Ascending aorta (tissue), 2 donors: ENCODE measurements around the gene DTNB. TPM values are rescaled to one million over a fixed set of nuclear protein-coding genes. Genes with fewer than 3 reads are reported as not detected.

Experiments
- DNase-seq, 2 donors: peaks; one replicate each; pipeline ENCODE4 v3.0.0-alpha.2; 2019; ENCODE audit warnings: low spot score in 2 of 2
- H3K27ac ChIP-seq, 2 donors: fragments of 200-600 bp; sonication (generic); one replicate each; pipeline ENCODE4 v1.5.1; 2016 to 2017; ENCODE audit warnings: mild to moderate bottlenecking in 1 of 2
- H3K27me3 ChIP-seq: fragments of 200-600 bp; sonication (generic); one replicate; pipeline ENCODE4 v1.5.1; 2017
- H3K36me3 ChIP-seq, 2 donors: fragments of 200-600 bp; sonication (generic); one replicate each; pipeline ENCODE4 v1.5.1; 2016
- H3K4me1 ChIP-seq, 2 donors: fragments of 200-600 bp; sonication (generic); one replicate each; pipeline ENCODE4 v1.5.1; 2016 to 2017; ENCODE audit warnings: mild to moderate bottlenecking in 1 of 2
- H3K4me3 ChIP-seq, 2 donors: fragments of 200-600 bp; sonication (generic); one replicate each; pipeline ENCODE4 v1.5.1; 2016 to 2017; ENCODE audit warnings: mild to moderate bottlenecking in 1 of 2
- H3K9me3 ChIP-seq, 2 donors: fragments of 200-600 bp; sonication (generic); one replicate each; pipeline ENCODE4 v1.5.1; 2016
- intact Hi-C: fragments of 100-400 bp; cut with DNase I; formaldehyde crosslinking; loops from one replicate; pipeline ENCODE4 v1.15.1; 2023
- total RNA-seq: library from RNA; depleted of rRNA; stranded (reverse); fragments of >200 nt; gene quantifications from one replicate; pipeline ENCODE4 v1.1.0, GENCODE V29; 2016
- TF ChIP-seq, protein P1 (sequence below), 3 experiments: fragments of 200-600 bp in 2 of 3; fragments of 450-650 bp in 1 of 3; sonication (generic) in 2 of 3; IDR thresholded peaks; one replicate each; pipeline ENCODE4 v1.5.1; 2016 to 2019; ENCODE audit warnings: antibody characterized with exemption in 3 of 3, mild to moderate bottlenecking in 1 of 3, moderate library complexity in 1 of 3

The DTNB gene
- total RNA-seq, 1 donor from 2014 or later = 22.7 TPM

GRCh38 chr2:25437881-25438662 is 235.3 kb downstream of the DTNB start:
- Histone ChIP-seq H3K4me1 (no peaks in the 10 kb centered on the region), H3K27me3 (no peaks in the 10 kb centered on the region), H3K4me3 (no peak overlapping the region), H3K9me3 (no peaks in the 10 kb centered on the region), H3K36me3 (no peaks in the 10 kb centered on the region), H3K27ac (no peak overlapping the region)
- no peak for DNase-seq
- intact Hi-C loops = no loop called here
- TF ChIP-seq, protein P1, sequence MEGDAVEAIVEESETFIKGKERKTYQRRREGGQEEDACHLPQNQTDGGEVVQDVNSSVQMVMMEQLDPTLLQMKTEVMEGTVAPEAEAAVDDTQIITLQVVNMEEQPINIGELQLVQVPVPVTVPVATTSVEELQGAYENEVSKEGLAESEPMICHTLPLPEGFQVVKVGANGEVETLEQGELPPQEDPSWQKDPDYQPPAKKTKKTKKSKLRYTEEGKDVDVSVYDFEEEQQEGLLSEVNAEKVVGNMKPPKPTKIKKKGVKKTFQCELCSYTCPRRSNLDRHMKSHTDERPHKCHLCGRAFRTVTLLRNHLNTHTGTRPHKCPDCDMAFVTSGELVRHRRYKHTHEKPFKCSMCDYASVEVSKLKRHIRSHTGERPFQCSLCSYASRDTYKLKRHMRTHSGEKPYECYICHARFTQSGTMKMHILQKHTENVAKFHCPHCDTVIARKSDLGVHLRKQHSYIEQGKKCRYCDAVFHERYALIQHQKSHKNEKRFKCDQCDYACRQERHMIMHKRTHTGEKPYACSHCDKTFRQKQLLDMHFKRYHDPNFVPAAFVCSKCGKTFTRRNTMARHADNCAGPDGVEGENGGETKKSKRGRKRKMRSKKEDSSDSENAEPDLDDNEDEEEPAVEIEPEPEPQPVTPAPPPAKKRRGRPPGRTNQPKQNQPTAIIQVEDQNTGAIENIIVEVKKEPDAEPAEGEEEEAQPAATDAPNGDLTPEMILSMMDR (IDR thresholded peaks at IDR 0.05) = no peak

DNA sequence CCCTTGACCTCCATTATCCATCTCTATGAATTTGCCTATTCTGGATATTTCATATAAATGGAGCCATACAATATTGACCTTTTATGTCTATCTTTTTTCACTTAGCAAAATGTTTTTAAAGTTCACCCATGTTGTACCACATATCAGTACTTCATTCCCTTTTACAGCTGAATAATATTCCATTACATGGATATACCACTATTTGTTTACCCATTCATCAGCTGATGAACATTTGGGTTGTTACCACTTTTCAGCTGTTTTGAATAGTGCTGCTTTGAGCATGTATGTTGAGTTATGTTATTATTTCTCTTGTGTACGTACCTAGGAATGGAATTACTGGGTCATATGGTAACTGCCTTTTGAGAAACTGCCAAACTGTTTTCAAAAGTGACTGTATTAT is 238.0 kb downstream of the DTNB start:
- Histone ChIP-seq H3K4me3 (no peak overlapping the region), H3K4me1 (no peaks in the 10 kb centered on the region), H3K9me3 (no peaks in the 10 kb centered on the region), H3K27me3 (no peaks in the 10 kb centered on the region), H3K36me3 (no peaks in the 10 kb centered on the region), H3K27ac (no peak overlapping the region)
- intact Hi-C loops = no loop called here
- TF ChIP-seq, protein P1 (IDR thresholded peaks at IDR 0.05) = no peak
- DNase-seq = no peak

- Histone ChIP-seq H3K4me1 (no peaks in the 10 kb centered on the region), H3K27ac (no peak overlapping the region), H3K4me3 (no peak overlapping the region), H3K9me3 (no peaks in the 10 kb centered on the region), H3K27me3 (no peaks in the 10 kb centered on the region), H3K36me3 (no peaks in the 10 kb centered on the region)
- intact Hi-C loops = no loop called here
- DNase-seq = no peak
- TF ChIP-seq, protein P1 (IDR thresholded peaks at IDR 0.05) = no peak
Observed at GRCh38 chr2:25431604-25432003, 241.8 kb downstream of the DTNB start.

DNA sequence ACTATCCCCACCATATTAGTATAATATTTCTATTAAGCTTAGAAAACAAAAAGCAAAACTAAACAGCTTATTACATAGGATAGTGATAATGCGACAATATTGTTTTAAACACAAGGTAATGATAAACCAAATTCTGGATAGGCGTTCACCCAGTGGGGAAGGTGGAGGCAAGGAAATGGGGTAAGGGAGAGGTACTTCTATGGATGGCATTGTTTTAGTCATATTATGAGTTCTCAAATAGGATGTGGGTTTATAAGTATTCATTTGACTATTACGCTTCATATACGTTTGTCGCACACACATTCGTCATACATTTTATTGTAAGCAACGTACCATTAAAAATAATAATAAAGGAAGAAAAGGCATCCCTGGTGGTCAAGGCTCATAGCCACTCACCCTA is 242.8 kb downstream of the DTNB start:
- no peak overlapping the region for H3K4me3 ChIP-seq
- H3K9me3 ChIP-seq = no peaks in the 10 kb centered on the region
- H3K36me3 ChIP-seq = no peaks in the 10 kb centered on the region
- TF ChIP-seq, protein P1 (IDR thresholded peaks at IDR 0.05) = no peak
- H3K4me1 ChIP-seq = no peaks in the 10 kb centered on the region
- H3K27ac ChIP-seq = no peak overlapping the region
- intact Hi-C loops = no loop called here
- H3K27me3 ChIP-seq = no peaks in the 10 kb centered on the region
- no peak for DNase-seq

DNA sequence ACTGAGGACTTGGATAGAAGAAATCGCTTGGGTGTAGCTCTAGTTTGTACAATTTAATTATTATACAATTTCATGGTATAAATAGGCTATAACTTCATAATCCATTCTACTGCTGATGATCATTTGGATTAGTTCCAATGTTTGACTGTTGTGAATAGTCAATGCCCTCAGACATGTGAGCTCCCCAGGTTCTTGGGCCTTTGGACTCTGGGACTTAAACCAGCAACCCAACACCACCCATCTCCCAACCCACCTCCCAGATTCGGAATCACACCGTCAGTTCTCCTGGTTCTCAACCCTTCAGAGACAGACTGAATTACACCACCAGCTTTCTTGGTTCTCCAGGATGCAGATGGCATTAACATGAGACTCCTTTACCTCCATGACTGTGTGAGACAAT is 247.1 kb downstream of the DTNB start:
- DNase-seq = no peak
- H3K9me3 ChIP-seq = no peaks in the 10 kb centered on the region
- no peaks in the 10 kb centered on the region for H3K36me3 ChIP-seq
- no peaks in the 10 kb centered on the region for H3K4me1 ChIP-seq
- no peak overlapping the region for H3K27ac ChIP-seq
- intact Hi-C loops = no loop called here
- no peaks in the 10 kb centered on the region for H3K27me3 ChIP-seq
- no peak overlapping the region for H3K4me3 ChIP-seq
- TF ChIP-seq, protein P1 (IDR thresholded peaks at IDR 0.05) = no peak
